ENCODE data around the gene SRSF12. TPM values are rescaled to one million over a fixed set of nuclear protein-coding genes. Genes with fewer than 3 reads are reported as not detected.
A peak's percentile ranks its signal among the peaks of the same experiment; 100 is the strongest.
"Not testable (repeated sequence)": the region's sequence is repeated elsewhere in the genome, so short reads cannot be mapped to it uniquely, and the experiment has no call there.

Gene SRSF12
- total RNA-seq, 1 donor from 2014 or later: 22.2 TPM

DNA sequence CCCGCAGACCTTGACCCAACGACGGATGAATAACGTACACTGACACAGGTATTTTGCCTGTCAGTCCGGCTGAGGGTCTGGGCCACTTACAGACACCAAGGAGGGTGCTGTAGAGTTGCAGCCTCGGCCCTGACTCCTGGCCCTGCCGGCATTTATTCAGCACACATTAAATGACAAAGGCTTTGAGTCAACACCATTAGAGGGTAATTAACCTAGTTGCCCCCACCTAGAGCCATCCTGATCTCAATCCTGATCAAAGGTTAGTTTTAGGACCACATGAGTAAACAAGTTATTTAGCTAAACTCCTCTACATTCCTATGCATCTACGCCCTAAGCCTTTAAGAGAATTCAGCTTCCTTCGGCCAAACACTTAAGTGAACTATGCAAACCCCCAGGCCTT is 16.1 kb upstream of the SRSF12 start:
- no peaks in the 10 kb centered on the region for H3K27me3 Mint-ChIP-seq
- TF ChIP-seq, protein P1, sequence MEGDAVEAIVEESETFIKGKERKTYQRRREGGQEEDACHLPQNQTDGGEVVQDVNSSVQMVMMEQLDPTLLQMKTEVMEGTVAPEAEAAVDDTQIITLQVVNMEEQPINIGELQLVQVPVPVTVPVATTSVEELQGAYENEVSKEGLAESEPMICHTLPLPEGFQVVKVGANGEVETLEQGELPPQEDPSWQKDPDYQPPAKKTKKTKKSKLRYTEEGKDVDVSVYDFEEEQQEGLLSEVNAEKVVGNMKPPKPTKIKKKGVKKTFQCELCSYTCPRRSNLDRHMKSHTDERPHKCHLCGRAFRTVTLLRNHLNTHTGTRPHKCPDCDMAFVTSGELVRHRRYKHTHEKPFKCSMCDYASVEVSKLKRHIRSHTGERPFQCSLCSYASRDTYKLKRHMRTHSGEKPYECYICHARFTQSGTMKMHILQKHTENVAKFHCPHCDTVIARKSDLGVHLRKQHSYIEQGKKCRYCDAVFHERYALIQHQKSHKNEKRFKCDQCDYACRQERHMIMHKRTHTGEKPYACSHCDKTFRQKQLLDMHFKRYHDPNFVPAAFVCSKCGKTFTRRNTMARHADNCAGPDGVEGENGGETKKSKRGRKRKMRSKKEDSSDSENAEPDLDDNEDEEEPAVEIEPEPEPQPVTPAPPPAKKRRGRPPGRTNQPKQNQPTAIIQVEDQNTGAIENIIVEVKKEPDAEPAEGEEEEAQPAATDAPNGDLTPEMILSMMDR (IDR thresholded peaks at IDR 0.05; ENCODE audit: unreplicated experiment): no peak
- H3K4me1 Mint-ChIP-seq (ENCODE audit: low read depth): peaks cover under 1% of the 10 kb centered on the region

DNA sequence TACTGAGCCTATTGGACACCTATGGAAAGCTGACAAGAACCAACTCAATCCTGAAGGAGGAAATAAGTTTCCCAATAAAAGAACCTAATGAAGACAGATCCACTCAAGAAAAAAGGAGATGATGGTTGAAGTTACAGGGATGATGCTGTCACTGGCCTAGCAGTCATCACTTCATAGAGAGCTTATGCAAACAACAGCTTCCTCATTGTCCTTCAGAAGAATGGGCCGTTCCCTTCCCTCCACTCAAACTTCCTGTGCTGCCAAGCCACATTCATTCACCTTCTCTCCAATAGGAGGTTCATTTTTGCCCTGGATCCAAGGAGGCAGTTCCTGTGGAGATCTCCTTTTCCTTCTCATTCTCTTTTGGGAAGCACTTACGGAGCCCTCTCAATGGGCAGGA is 14.2 kb upstream of the SRSF12 start:
- H3K9me3 Mint-ChIP-seq (ENCODE audit: low read depth): peaks cover 16% of the 10 kb centered on the region
- H3K27ac Mint-ChIP-seq: no peak overlapping the region
- peaks cover 20% of the 10 kb centered on the region for H3K36me3 Mint-ChIP-seq (ENCODE audit: insufficient read depth)
- no peaks in the 10 kb centered on the region for H3K27me3 Mint-ChIP-seq
- no peak overlapping the region for H3K4me3 Mint-ChIP-seq (ENCODE audit: low read depth)
- DNase-seq (ENCODE audit: low spot score, unreplicated experiment): no peak
- TF ChIP-seq, protein P1 (IDR thresholded peaks at IDR 0.05; ENCODE audit: unreplicated experiment): no peak
- peaks cover 2% of the 10 kb centered on the region for H3K4me1 Mint-ChIP-seq (ENCODE audit: low read depth)

More for the DNA sequence above, 16.1 kb upstream of the SRSF12 start:
- peaks cover 8% of the 10 kb centered on the region for H3K9me3 Mint-ChIP-seq (ENCODE audit: low read depth)
- H3K27ac Mint-ChIP-seq: no peak overlapping the region
- no peak overlapping the region for H3K4me3 Mint-ChIP-seq (ENCODE audit: low read depth)
- DNase-seq (ENCODE audit: low spot score, unreplicated experiment): no peak
- H3K36me3 Mint-ChIP-seq (ENCODE audit: insufficient read depth): peaks cover 13% of the 10 kb centered on the region

DNA sequence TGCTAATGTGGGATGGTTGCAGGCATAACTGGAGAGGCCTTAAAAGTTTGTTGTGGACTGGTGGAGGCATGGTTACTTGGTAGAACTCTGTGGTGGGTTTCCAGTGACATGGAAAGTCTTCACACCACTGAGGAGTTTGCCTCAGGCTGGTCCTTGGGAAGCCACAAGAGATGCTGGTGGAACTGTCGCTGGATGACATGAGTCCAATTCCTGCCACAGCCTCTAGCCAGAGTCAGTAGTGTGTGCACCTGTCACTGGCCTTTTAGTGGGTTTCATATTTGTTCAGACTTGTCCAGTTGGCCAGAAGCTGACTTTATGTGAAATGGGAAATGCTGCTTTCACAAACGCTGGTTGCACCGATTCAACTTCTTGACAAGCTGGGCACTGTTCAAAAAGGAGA is 13.7 kb upstream of the SRSF12 start:
- H3K27ac Mint-ChIP-seq: no peak overlapping the region
- H3K4me1 Mint-ChIP-seq (ENCODE audit: low read depth): peaks cover 2% of the 10 kb centered on the region
- peaks cover 16% of the 10 kb centered on the region for H3K9me3 Mint-ChIP-seq (ENCODE audit: low read depth)
- H3K27me3 Mint-ChIP-seq: no peaks in the 10 kb centered on the region
- TF ChIP-seq, protein P1 (IDR thresholded peaks at IDR 0.05; ENCODE audit: unreplicated experiment): no peak
- H3K4me3 Mint-ChIP-seq (ENCODE audit: low read depth): no peak overlapping the region
- no peak for DNase-seq (ENCODE audit: low spot score, unreplicated experiment)
- peaks cover 21% of the 10 kb centered on the region for H3K36me3 Mint-ChIP-seq (ENCODE audit: insufficient read depth)

DNA sequence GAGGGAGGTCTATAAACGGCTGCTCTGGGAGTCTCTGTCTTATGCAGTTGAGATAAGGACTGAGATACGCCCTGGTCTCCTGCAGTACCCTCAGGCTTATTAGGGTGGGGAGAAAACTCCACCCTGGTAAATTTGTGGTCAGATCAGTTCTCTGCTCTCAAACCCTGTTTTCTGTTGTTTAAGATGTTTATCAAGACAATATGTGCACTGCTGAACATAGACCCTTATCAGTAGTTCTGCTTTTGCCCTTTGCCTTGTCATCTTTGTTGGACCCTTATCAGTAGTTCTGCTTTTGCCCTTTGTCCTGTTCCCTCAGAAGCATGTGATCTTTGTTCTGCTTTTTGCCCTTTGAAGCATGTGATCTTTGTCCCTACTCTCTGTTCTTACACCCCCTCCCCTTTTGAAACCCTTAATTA is 10.4 kb upstream of the SRSF12 start:
- H3K4me1 Mint-ChIP-seq (ENCODE audit: low read depth); H3K4me3 Mint-ChIP-seq (ENCODE audit: low read depth); DNase-seq (ENCODE audit: low spot score, unreplicated experiment); H3K27me3 Mint-ChIP-seq; H3K27ac Mint-ChIP-seq; H3K9me3 Mint-ChIP-seq (ENCODE audit: low read depth): not testable (repeated sequence)
- peaks cover 14% of the 10 kb centered on the region for H3K36me3 Mint-ChIP-seq (ENCODE audit: insufficient read depth)

DNA sequence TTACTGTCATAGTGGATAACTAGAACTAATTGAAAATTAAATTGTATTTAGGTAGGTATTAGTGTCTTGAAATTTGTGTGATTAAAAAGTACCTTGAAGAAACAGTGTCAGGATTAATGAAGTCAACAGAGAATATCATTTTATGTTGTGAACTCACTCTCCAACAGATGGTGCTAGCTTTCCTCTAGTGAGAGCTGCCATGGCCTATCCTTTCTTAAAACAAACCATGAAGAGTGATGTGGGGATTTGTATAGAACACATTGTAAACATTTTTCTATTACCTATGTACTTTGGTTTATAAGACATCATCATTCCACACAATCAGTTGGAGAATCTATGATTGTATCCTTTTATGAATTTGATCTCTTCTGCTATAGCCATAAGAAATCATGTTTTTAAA is 4.8 kb upstream of the SRSF12 start:
- H3K4me1 Mint-ChIP-seq (ENCODE audit: low read depth): peaks cover 2% of the 10 kb centered on the region
- H3K27me3 Mint-ChIP-seq: no peaks in the 10 kb centered on the region
- TF ChIP-seq, protein P1 (IDR thresholded peaks at IDR 0.05; ENCODE audit: unreplicated experiment): peak; percentile 60
- H3K36me3 Mint-ChIP-seq (ENCODE audit: insufficient read depth): peaks cover 1% of the 10 kb centered on the region
- H3K4me3 Mint-ChIP-seq (ENCODE audit: low read depth): no peak overlapping the region
- H3K9me3 Mint-ChIP-seq (ENCODE audit: low read depth): no peaks in the 10 kb centered on the region
- H3K27ac Mint-ChIP-seq: no peak overlapping the region
- no peak for DNase-seq (ENCODE audit: low spot score, unreplicated experiment)

DNA sequence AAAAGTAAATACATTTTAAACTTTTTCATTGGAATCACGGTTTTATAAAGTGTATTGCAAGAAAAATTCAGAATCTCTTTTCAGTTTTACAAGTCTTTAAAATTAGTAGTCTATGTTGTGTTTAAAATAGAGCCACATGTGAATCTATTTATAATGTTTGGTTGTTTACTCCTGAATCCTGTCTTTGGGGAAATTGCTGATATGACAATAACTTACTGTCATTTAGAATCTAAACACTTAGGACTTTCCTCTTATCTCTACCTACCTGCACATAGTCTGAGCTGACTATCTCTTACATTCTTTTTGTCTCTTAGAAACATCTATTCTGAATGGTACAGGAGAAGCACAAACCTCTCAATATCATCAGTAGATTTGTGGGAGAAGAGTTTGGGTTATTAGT is 4.1 kb upstream of the SRSF12 start:
- DNase-seq (ENCODE audit: low spot score, unreplicated experiment): no peak
- no peaks in the 10 kb centered on the region for H3K9me3 Mint-ChIP-seq (ENCODE audit: low read depth)
- peaks cover under 1% of the 10 kb centered on the region for H3K36me3 Mint-ChIP-seq (ENCODE audit: insufficient read depth)
- no peaks in the 10 kb centered on the region for H3K27me3 Mint-ChIP-seq
- TF ChIP-seq, protein P1 (IDR thresholded peaks at IDR 0.05; ENCODE audit: unreplicated experiment): no peak
- H3K4me1 Mint-ChIP-seq (ENCODE audit: low read depth): peaks cover 4% of the 10 kb centered on the region
- H3K4me3 Mint-ChIP-seq (ENCODE audit: low read depth): no peak overlapping the region
- H3K27ac Mint-ChIP-seq: no peak overlapping the region

Data from progenitor cell of endocrine pancreas (in vitro differentiated cells).